Astrocyte (in vitro differentiated cells and primary cell): ENCODE data around the gene TNFSF8.

ENCODE experiments used
- EZH2 ChIP-seq: IDR thresholded peaks from 2 replicates; pipeline ENCODE4 v1.6.1; 2012; ENCODE audit warnings: mild to moderate bottlenecking, low read length, inconsistent platforms; ENCODE audit not compliant: insufficient read depth
- TF ChIP-seq, protein P1 (sequence below): IDR thresholded peaks from 2 replicates; pipeline ENCODE4 v1.5.1; 2011; ENCODE audit warnings: low read depth, mild to moderate bottlenecking, inconsistent platforms, low read length, moderate library complexity; ENCODE audit not compliant: insufficient read depth

DNA sequence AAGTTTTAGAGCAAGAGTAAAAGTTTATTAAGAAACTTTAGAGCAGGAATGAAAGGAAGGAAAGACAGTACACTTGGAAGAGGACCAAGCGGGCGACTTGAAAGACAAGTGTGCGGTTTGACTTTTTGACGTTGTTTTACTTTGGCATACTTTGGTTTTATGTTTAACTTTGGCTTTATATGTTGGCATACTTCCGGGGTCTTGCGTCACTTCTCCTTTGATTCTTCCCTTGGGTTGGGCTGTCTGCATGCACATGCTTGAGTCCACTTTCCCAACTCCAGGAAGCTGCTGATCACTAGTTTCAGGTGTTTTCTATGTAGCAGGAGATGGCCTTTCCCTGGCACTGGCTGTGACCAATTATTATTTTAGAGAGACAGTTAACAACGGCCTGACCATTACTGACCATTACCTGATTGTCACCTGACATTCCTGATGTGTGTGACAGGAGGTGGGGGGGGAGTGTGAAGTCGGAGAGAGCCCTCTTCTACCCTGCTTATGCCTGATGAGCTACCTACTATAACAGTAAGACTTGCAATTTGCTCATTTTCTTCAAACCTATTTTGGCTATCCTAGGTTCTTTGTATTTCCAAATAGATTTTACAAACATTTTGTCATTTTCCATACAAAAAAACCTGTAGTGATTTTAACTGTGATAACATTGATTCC, 45.5 kb downstream of the TNFSF8 start:
- TF ChIP-seq, protein P1, sequence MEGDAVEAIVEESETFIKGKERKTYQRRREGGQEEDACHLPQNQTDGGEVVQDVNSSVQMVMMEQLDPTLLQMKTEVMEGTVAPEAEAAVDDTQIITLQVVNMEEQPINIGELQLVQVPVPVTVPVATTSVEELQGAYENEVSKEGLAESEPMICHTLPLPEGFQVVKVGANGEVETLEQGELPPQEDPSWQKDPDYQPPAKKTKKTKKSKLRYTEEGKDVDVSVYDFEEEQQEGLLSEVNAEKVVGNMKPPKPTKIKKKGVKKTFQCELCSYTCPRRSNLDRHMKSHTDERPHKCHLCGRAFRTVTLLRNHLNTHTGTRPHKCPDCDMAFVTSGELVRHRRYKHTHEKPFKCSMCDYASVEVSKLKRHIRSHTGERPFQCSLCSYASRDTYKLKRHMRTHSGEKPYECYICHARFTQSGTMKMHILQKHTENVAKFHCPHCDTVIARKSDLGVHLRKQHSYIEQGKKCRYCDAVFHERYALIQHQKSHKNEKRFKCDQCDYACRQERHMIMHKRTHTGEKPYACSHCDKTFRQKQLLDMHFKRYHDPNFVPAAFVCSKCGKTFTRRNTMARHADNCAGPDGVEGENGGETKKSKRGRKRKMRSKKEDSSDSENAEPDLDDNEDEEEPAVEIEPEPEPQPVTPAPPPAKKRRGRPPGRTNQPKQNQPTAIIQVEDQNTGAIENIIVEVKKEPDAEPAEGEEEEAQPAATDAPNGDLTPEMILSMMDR = no peak
- TF ChIP-seq EZH2 = no peak
